Neuronal stem cell (in vitro differentiated cells): ENCODE results near the gene HOXA10.

ENCODE experiments used
- DNase-seq: peaks from one replicate; pipeline ENCODE4 v3.0.0-alpha.2; 2013; ENCODE audit warnings: low spot score
- H2AFZ ChIP-seq: one replicate; pipeline ENCODE4 v1.6.1; 2013; ENCODE audit warnings: mild to moderate bottlenecking, low read length, inconsistent platforms
- H2AK5ac ChIP-seq: 2 replicates; pipeline ENCODE4 v1.6.1; 2013; ENCODE audit warnings: low read depth, mild to moderate bottlenecking, inconsistent platforms, low read length, moderate library complexity, mixed read lengths
- H2BK120ac ChIP-seq: 2 replicates; pipeline ENCODE4 v1.6.1; 2013; ENCODE audit warnings: low read depth, mild to moderate bottlenecking, inconsistent platforms, low read length, moderate library complexity, mixed read lengths
- H2BK12ac ChIP-seq: one replicate; pipeline ENCODE4 v1.6.1; 2013; ENCODE audit warnings: low read length, inconsistent platforms
- H2BK15ac ChIP-seq: 2 replicates; pipeline ENCODE4 v1.6.1; 2013; ENCODE audit warnings: mild to moderate bottlenecking, low read length, inconsistent platforms, mixed read lengths
- H2BK5ac ChIP-seq: one replicate; pipeline ENCODE4 v1.6.1; 2013; ENCODE audit warnings: inconsistent platforms, mild to moderate bottlenecking, low read length, moderate library complexity
- H3K14ac ChIP-seq: one replicate; pipeline ENCODE4 v1.6.1; 2013; ENCODE audit warnings: low read length, inconsistent platforms
- H3K18ac ChIP-seq: 2 replicates; pipeline ENCODE4 v1.6.1; 2013; ENCODE audit warnings: low read length, inconsistent platforms
- H3K23ac ChIP-seq: 2 replicates; pipeline ENCODE4 v1.6.1; 2013; ENCODE audit warnings: low read depth, mild to moderate bottlenecking, mixed read lengths, low read length, inconsistent platforms; ENCODE audit not compliant: poor library complexity
- H3K27ac ChIP-seq: replicated peaks from 3 replicates; pipeline ENCODE4 v1.5.1; 2013; ENCODE audit warnings: low read length, inconsistent platforms
- H3K27me3 ChIP-seq, 3 experiments: 2 replicates each; pipeline ENCODE4 v1.6.1; 2013; ENCODE audit warnings: low read length in 3 of 3, mild to moderate bottlenecking in 2 of 3, inconsistent platforms in 1 of 3, low read depth in 1 of 3, mixed read lengths in 1 of 3, moderate library complexity in 1 of 3; ENCODE audit not compliant: control insufficient read depth in 3 of 3, insufficient read depth in 3 of 3
- H3K36me3 ChIP-seq, 2 donors: replicated peaks in 1 of 2; 2 replicates each; pipeline ENCODE4 v1.6.1; 2013; ENCODE audit warnings: low read length in 2 of 2; ENCODE audit not compliant: control insufficient read depth in 2 of 2, insufficient read depth in 2 of 2
- H3K4ac ChIP-seq: 2 replicates; pipeline ENCODE4 v1.6.1; 2013; ENCODE audit warnings: inconsistent platforms, mild to moderate bottlenecking, low read length, moderate library complexity
- H3K4me1 ChIP-seq, 2 donors: 1 replicate in 1 of 2; 2 replicates in 1 of 2; pipeline ENCODE4 v1.6.1; 2013; ENCODE audit warnings: low read length in 2 of 2, low read depth in 1 of 2; ENCODE audit not compliant: control insufficient read depth in 2 of 2, insufficient read depth in 1 of 2
- H3K4me2 ChIP-seq: one replicate; pipeline ENCODE4 v1.6.1; 2013; ENCODE audit warnings: mild to moderate bottlenecking, low read length, inconsistent platforms; ENCODE audit not compliant: insufficient read depth, poor library complexity, severe bottlenecking
- H3K4me3 ChIP-seq, 2 donors: 2 replicates each; pipeline ENCODE4 v1.5.1; 2013; ENCODE audit warnings: low read length in 2 of 2, mild to moderate bottlenecking in 2 of 2, inconsistent platforms in 1 of 2, moderate library complexity in 1 of 2
- H3K79me1 ChIP-seq: one replicate; pipeline ENCODE4 v1.6.1; 2013; ENCODE audit warnings: low read depth, mild to moderate bottlenecking, inconsistent platforms, low read length, moderate library complexity
- H3K9ac ChIP-seq: one replicate; pipeline ENCODE4 v1.6.1; 2013; ENCODE audit warnings: mild to moderate bottlenecking, low read depth, low read length, inconsistent platforms; ENCODE audit not compliant: poor library complexity
- H3K9me3 ChIP-seq, 2 donors: replicated peaks in 1 of 2; 2 replicates each; pipeline versions ENCODE3 to v1.6.1; 2013; ENCODE audit warnings: low read length in 2 of 2, mild to moderate bottlenecking in 2 of 2, inconsistent platforms in 1 of 2, low read depth in 1 of 2, mixed read lengths in 1 of 2, moderate library complexity in 1 of 2; ENCODE audit not compliant: control insufficient read depth in 2 of 2, insufficient read depth in 1 of 2
- H4K8ac ChIP-seq: one replicate; pipeline ENCODE4 v1.6.1; 2013; ENCODE audit warnings: low read depth, mild to moderate bottlenecking, inconsistent platforms, low read length, moderate library complexity
- H4K91ac ChIP-seq: one replicate; pipeline ENCODE4 v1.6.1; 2013; ENCODE audit warnings: low read length, low read depth, mild to moderate bottlenecking, inconsistent platforms; ENCODE audit not compliant: poor library complexity
- WGBS, 2 donors: extraction: QIAGEN DNeasy Blood & Tissue Kit; methylation state at CpG; one replicate each; pipeline ENCODE4 v1.1.7; 2013; ENCODE audit warnings: missing lambda C conversion rate in 2 of 2, mixed read lengths in 1 of 2; ENCODE audit not compliant: insufficient read length in 2 of 2, insufficient replicate concordance in 1 of 2; ENCODE audit errors: extremely low coverage in 2 of 2; 5-methylcytosine and 5-hydroxymethylcytosine counted together

The HOXA10 gene

DNA sequence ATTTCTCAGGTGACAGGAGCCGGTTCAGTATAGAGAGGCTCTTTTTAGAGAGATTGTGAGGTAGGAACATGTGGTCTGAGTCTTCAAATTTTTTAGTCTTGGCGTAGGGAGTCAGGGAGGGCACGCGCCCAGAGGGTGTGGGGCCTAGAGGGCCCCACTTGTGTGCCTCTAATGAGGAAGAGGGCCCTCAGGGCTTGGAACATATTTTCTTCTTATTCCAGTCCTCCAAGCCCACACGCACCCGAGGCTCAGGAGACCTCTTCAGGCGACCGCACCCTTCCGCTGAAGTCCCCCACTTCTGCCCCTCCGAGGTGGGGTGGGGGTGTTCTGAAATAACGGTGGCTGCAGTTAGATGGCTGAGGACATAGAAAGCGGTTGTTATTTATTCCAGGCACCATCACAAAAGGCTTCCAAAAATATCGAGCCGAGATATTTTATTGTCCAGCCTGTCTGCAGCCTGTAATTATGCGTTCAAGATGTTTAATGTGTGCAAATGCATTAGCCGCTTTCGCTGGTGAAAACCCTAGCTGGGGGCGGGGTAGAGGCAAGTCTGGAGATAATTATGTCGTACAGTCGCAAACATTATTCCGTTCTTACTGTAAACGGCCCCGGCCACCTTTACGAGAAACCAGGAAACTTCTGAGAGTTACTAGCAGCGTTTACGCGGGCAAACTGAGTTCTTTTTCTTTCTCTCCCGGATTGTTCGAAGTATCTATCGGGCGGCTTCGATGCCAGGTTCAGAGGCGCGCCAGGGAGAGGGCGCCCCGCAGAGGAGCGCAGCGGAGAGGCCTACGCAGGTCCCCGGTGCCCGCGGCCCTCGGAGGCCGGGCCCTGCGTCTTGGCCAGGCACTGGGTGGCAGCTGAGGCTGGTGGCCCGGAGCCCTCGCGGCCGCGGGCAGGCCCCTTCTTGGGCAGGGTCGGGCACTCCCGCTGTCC lies 38.6 kb upstream of the HOXA10 start:
- no peak overlapping the region for H3K4me2 ChIP-seq
- H3K4me1 ChIP-seq: no peaks in the 10 kb centered on the region
- no peak overlapping the region for H3K9ac ChIP-seq
- no peak overlapping the region for H2BK5ac ChIP-seq
- no peak for DNase-seq
- no peak overlapping the region for H3K4me3 ChIP-seq
- no peaks in the 10 kb centered on the region for H3K79me1 ChIP-seq
- H3K27me3 ChIP-seq: peaks cover 39 to 98% (median 98%) of the 10 kb centered on the region in 3 experiments
- no peak overlapping the region for H3K4ac ChIP-seq
- H3K14ac ChIP-seq: no peak overlapping the region
- no peak overlapping the region for H4K91ac ChIP-seq
- no peak overlapping the region for H4K8ac ChIP-seq
- H3K23ac ChIP-seq: no peak overlapping the region
- H3K27ac ChIP-seq: no peak overlapping the region
- H2AK5ac ChIP-seq: peak overlapping the region; percentile 22
- no CpG with 5 or more reads among the region's 52 CpGs for WGBS, 2 donors
- H2BK15ac ChIP-seq: no peak overlapping the region
- peak overlapping the region; percentile 49 for H2AFZ ChIP-seq
- H3K9me3 ChIP-seq: no peaks in the 10 kb centered on the region
- H3K36me3 ChIP-seq: no peaks in the 10 kb centered on the region
- no peak overlapping the region for H2BK12ac ChIP-seq
- no peak overlapping the region for H3K18ac ChIP-seq
- no peak overlapping the region for H2BK120ac ChIP-seq

DNA sequence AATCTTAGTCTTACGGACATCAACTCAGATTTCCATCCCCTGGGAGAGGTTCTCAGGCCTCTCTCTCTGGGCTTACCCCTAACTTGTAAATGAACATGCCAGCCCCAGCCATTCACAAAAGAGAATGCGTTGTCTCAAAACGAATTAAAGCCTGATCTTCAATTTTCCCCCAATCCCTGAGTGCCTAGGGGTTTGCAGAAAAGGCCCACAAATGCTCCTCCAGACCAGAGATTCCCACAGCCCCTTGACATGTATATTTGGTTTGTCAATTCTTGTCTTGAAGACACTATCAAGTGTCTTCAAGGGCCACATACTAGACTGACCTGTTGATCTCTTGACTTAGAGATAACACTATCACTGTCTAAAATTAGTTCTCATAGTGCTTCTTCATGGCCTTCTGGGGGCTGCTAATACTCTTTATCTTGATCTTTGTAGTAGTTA lies 37.7 kb upstream of the HOXA10 start:
- Histone ChIP-seq H4K8ac (no peak overlapping the region), H3K4me2 (no peak overlapping the region), H3K27ac (no peak overlapping the region), H3K79me1 (no peaks in the 10 kb centered on the region), H3K4ac (no peak overlapping the region), H2AFZ (no peak overlapping the region), H3K18ac (no peak overlapping the region), H2BK120ac (no peak overlapping the region), H4K91ac (no peak overlapping the region), H2AK5ac (no peak overlapping the region), H3K36me3 (no peaks in the 10 kb centered on the region), H2BK15ac (no peak overlapping the region), H3K14ac (no peak overlapping the region), H3K4me3 (no peak overlapping the region), H2BK5ac (no peak overlapping the region), H3K9ac (no peak overlapping the region), H2BK12ac (no peak overlapping the region), H3K9me3 (no peaks in the 10 kb centered on the region), H3K27me3 (peaks cover 41 to 100% (median 97%) of the 10 kb centered on the region in 3 experiments), H3K23ac (no peak overlapping the region), H3K4me1 (no peaks in the 10 kb centered on the region)
- no CpG with 5 or more reads among the region's 3 CpGs for WGBS, 2 donors
- DNase-seq: no peak

GRCh38 chr7:27211084-27211446 lies 36.9 kb upstream of the HOXA10 start:
- H3K36me3 ChIP-seq: no peaks in the 10 kb centered on the region
- no peak overlapping the region for H3K18ac ChIP-seq
- H3K4me3 ChIP-seq: no peak overlapping the region
- H3K14ac ChIP-seq: no peak overlapping the region
- no peak overlapping the region for H2BK5ac ChIP-seq
- no peak overlapping the region for H3K4me2 ChIP-seq
- H3K27ac ChIP-seq: no peak overlapping the region
- H4K8ac ChIP-seq: no peak overlapping the region
- H2BK12ac ChIP-seq: no peak overlapping the region
- H3K4me1 ChIP-seq: no peaks in the 10 kb centered on the region
- H3K4ac ChIP-seq: no peak overlapping the region
- H3K23ac ChIP-seq: no peak overlapping the region
- H2BK120ac ChIP-seq: no peak overlapping the region
- no peak overlapping the region for H2AK5ac ChIP-seq
- H2BK15ac ChIP-seq: no peak overlapping the region
- H3K27me3 ChIP-seq: peaks cover 43 to 100% (median 97%) of the 10 kb centered on the region in 3 experiments
- H3K79me1 ChIP-seq: no peaks in the 10 kb centered on the region
- no peak overlapping the region for H3K9ac ChIP-seq
- no peak for DNase-seq
- H2AFZ ChIP-seq: no peak overlapping the region
- H4K91ac ChIP-seq: no peak overlapping the region
- no CpG with 5 or more reads among the region's 1 CpG for WGBS, 2 donors
- no peaks in the 10 kb centered on the region for H3K9me3 ChIP-seq

DNA sequence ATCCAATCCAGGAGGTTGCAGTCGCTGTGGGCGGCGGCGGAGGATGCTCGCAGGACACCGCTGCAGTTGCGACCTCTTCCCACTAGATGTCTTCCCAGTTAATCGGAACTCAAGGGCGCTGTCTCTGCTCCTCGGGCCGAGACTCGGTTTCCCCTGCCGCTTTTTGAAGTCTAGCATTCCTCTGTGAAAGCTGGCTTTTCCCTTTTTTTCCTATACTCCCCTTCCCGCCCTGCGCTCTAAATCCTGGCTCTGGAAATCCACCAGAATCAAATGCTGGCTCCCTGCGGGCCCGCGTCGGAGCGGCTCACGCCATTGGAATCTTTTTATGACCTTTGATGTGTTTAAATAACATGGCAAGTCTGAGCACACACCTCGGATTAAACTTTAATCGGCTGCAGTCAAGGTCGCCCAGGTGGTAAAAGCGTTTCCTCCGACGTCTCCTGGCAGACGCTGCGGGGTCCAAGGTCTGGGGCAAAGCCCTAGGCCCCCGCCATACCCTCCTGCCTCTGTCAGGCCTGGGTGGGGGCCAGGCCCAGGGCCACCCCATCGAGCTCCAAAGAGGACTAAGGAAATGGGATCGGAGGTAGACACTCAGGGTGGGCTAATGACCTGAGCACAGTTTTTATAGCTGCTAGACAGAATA lies 36.4 kb upstream of the HOXA10 start:
- no peaks in the 10 kb centered on the region for H3K79me1 ChIP-seq
- H3K9ac ChIP-seq: no peak overlapping the region
- no peak overlapping the region for H3K23ac ChIP-seq
- H3K4me1 ChIP-seq: no peaks in the 10 kb centered on the region
- no peak overlapping the region for H2BK120ac ChIP-seq
- no peak overlapping the region for H4K8ac ChIP-seq
- H3K4me2 ChIP-seq: no peak overlapping the region
- no peak overlapping the region for H2AK5ac ChIP-seq
- H3K14ac ChIP-seq: no peak overlapping the region
- H3K4me3 ChIP-seq: no peak overlapping the region
- H3K36me3 ChIP-seq: no peaks in the 10 kb centered on the region
- H2BK12ac ChIP-seq: no peak overlapping the region
- WGBS, 2 donors: no CpG with 5 or more reads among the region's 32 CpGs
- no peak overlapping the region for H2BK15ac ChIP-seq
- DNase-seq: no peak
- H3K4ac ChIP-seq: no peak overlapping the region
- no peak overlapping the region for H3K27ac ChIP-seq
- H3K9me3 ChIP-seq: no peaks in the 10 kb centered on the region
- H3K18ac ChIP-seq: no peak overlapping the region
- peaks cover 46 to 100% (median 97%) of the 10 kb centered on the region in 3 experiments for H3K27me3 ChIP-seq
- H2AFZ ChIP-seq: peak overlapping the region; percentile 18
- H2BK5ac ChIP-seq: no peak overlapping the region
- no peak overlapping the region for H4K91ac ChIP-seq
